SK-N-SH (cell line): Measurements from ENCODE around the gene CAV3. TPM values are rescaled to one million over a fixed set of nuclear protein-coding genes. Genes with fewer than 3 reads are reported as not detected.

Experiments used
- CTCF ChIA-PET: fragments of 300-600, 350-600 bp; formaldehyde crosslinking; extraction: SDS; loops from one replicate; lab custom pipeline; 2021; lab: Yijun Ruan, JAX
- POLR2A ChIA-PET: fragments of 350-600 bp; sonication (Branson Sonifier 250); formaldehyde crosslinking; extraction: SDS; loops from one replicate; lab custom pipeline; 2020; ENCODE audit warnings: antibody characterized with exemption, inconsistent platforms; lab: Yijun Ruan, JAX
- DNase-seq: peaks from one replicate; pipeline ENCODE4 v3.0.0; 2012
- H2AFZ ChIP-seq: fragments of 200-600 bp; sonication (generic); 2 replicates; pipeline ENCODE4 v1.8.1; 2016; ENCODE audit warnings: antibody characterized with exemption, mild to moderate bottlenecking, low read depth
- H3F3A ChIP-seq: fragments of 200-600 bp; sonication (generic); replicated peaks from 2 replicates; pipeline ENCODE3; 2016; ENCODE audit warnings: antibody characterized with exemption, mild to moderate bottlenecking; ENCODE audit not compliant: insufficient read depth
- H3K27ac ChIP-seq, 2 experiments: fragments of 200-500 bp in 1 of 2; fragments of 200-600 bp in 1 of 2; sonication (Bioruptor generic) in 1 of 2; sonication (generic), shearing (Covaris generic) in 1 of 2; 2 replicates each; pipeline versions ENCODE4 v1.5.1 to v1.6.1; 2014 to 2016; ENCODE audit warnings: low read depth in 2 of 2, inconsistent platforms in 1 of 2, low read length in 1 of 2, mild to moderate bottlenecking in 1 of 2, mixed read lengths in 1 of 2
- H3K27me3 ChIP-seq: fragments of 200-600 bp; sonication (generic), shearing (Covaris generic); 2 replicates; pipeline ENCODE4 v1.6.1; 2016; ENCODE audit warnings: mixed run types; ENCODE audit not compliant: insufficient read depth
- H3K36me3 ChIP-seq, 2 experiments: fragments of 200-500 bp in 1 of 2; fragments of 200-600 bp in 1 of 2; sonication (Bioruptor generic) in 1 of 2; sonication (generic) in 1 of 2; replicated peaks in 1 of 2; 2 replicates each; pipeline versions ENCODE3 to v1.5.1; 2014 to 2016; ENCODE audit warnings: low read length in 1 of 2, mild to moderate bottlenecking in 1 of 2; ENCODE audit not compliant: insufficient read depth in 2 of 2, control insufficient read depth in 1 of 2
- H3K4me1 ChIP-seq, 2 experiments: fragments of 200-500 bp in 1 of 2; fragments of 200-600 bp in 1 of 2; sonication (Bioruptor generic) in 1 of 2; sonication (generic), shearing (Covaris generic) in 1 of 2; 2 replicates each; pipeline versions ENCODE4 v1.5.1 to v1.6.1; 2014 to 2016; ENCODE audit warnings: low read depth in 1 of 2, low read length in 1 of 2, mixed run types in 1 of 2; ENCODE audit not compliant: insufficient read depth in 2 of 2, control insufficient read depth in 1 of 2
- H3K4me2 ChIP-seq: fragments of 200-600 bp; sonication (generic), shearing (Covaris generic); 2 replicates; pipeline ENCODE4 v1.6.1; 2017; ENCODE audit warnings: mixed run types
- H3K4me3 ChIP-seq, 2 experiments: fragments of 200-500 bp in 1 of 2; fragments of 200-600 bp in 1 of 2; sonication (Bioruptor generic) in 1 of 2; sonication (generic), shearing (Covaris generic) in 1 of 2; 2 replicates each; pipeline versions ENCODE4 v1.5.1 to v1.8.1; 2014 to 2016; ENCODE audit warnings: low read depth in 2 of 2, inconsistent platforms in 1 of 2, low read length in 1 of 2, mild to moderate bottlenecking in 1 of 2, mixed read lengths in 1 of 2, moderate library complexity in 1 of 2
- H3K79me2 ChIP-seq: fragments of 200-600 bp; sonication (generic); 2 replicates; pipeline ENCODE4 v1.8.1; 2017; ENCODE audit warnings: mild to moderate bottlenecking; ENCODE audit not compliant: insufficient read depth
- H3K9ac ChIP-seq: fragments of 200-600 bp; sonication (generic); 2 replicates; pipeline ENCODE4 v1.6.1; 2017; ENCODE audit warnings: mixed run types
- H3K9me2 ChIP-seq: fragments of 200-600 bp; sonication (generic); 2 replicates; pipeline ENCODE4 v1.6.1; 2017; ENCODE audit warnings: mixed run types
- H3K9me3 ChIP-seq: fragments of 200-600 bp; sonication (generic); 2 replicates; pipeline ENCODE4 v1.6.1; 2017; ENCODE audit warnings: mixed run types, mild to moderate bottlenecking, moderate library complexity
- H4K20me1 ChIP-seq: fragments of 200-600 bp; sonication (generic); 2 replicates; pipeline ENCODE4 v1.6.1; 2017; ENCODE audit warnings: mild to moderate bottlenecking, mixed run types; ENCODE audit not compliant: insufficient read depth
- ELF1 ChIP-seq: IDR thresholded peaks from 2 replicates; pipeline ENCODE4 v1.4.0; 2012
- EZH2phosphoT487 ChIP-seq: fragments of 200-600 bp; sonication (generic); IDR thresholded peaks from 2 replicates; pipeline ENCODE4 v1.6.1; 2017; ENCODE audit warnings: low read depth, mixed run types, mild to moderate bottlenecking, antibody characterized with exemption, moderate library complexity, borderline replicate concordance
- FOXJ3 ChIP-seq: sonication (generic); formaldehyde crosslinking; IDR thresholded peaks from 2 replicates; pipeline ENCODE4 v1.5.1; 2020; ENCODE audit warnings: mild to moderate bottlenecking, missing genetic modification reagents
- FOXM1 ChIP-seq: IDR thresholded peaks from 2 replicates; pipeline ENCODE4 v1.4.0; 2012; ENCODE audit warnings: low read depth, mild to moderate bottlenecking
- GATA2 ChIP-seq: sonication (generic); formaldehyde crosslinking; IDR thresholded peaks from 2 replicates; pipeline ENCODE4 v1.5.0; 2020; ENCODE audit warnings: mild to moderate bottlenecking, missing genetic modification reagents
- NFIC ChIP-seq: IDR thresholded peaks from 2 replicates; pipeline ENCODE4 v1.4.0; 2012; ENCODE audit warnings: borderline replicate concordance
- RFX5 ChIP-seq: IDR thresholded peaks from 2 replicates; pipeline ENCODE4 v1.6.1; 2012; ENCODE audit warnings: mild to moderate bottlenecking, improper control_type of control experiment, low read length
- SIN3A ChIP-seq: IDR thresholded peaks from 2 replicates; pipeline ENCODE4 v1.6.1; 2012; ENCODE audit warnings: low read depth, mild to moderate bottlenecking, low read length, moderate library complexity, borderline replicate concordance
- WGBS: methylation state at CpG from one replicate; pipeline ENCODE4 v1.1.6; 2017; ENCODE audit warnings: low lambda C conversion rate; 5-methylcytosine and 5-hydroxymethylcytosine counted together
- polyA plus RNA-seq, 3 experiments: library from polyadenylated mRNA; depleted of rRNA; stranded (reverse); fragments of >200 nt; gene quantifications; 2 replicates each; pipeline ENCODE4 v1.2.3, GENCODE V29; 2012
- TF ChIP-seq, protein P1 (sequence below): IDR thresholded peaks from 2 replicates; pipeline ENCODE4 v1.6.1; 2012; ENCODE audit warnings: mild to moderate bottlenecking, low read depth, low read length, moderate library complexity
- TF ChIP-seq, protein P2 (sequence below): IDR thresholded peaks from 2 replicates; pipeline ENCODE4 v1.4.0; 2012; ENCODE audit warnings: low read depth, borderline replicate concordance
- TF ChIP-seq, protein P3 (sequence below): IDR thresholded peaks from 2 replicates; pipeline ENCODE4; 2012

CAV3 gene
- polyA plus RNA-seq, 1 of the 3 experiments (the other 2 are of a cell fraction): not detected

DNA sequence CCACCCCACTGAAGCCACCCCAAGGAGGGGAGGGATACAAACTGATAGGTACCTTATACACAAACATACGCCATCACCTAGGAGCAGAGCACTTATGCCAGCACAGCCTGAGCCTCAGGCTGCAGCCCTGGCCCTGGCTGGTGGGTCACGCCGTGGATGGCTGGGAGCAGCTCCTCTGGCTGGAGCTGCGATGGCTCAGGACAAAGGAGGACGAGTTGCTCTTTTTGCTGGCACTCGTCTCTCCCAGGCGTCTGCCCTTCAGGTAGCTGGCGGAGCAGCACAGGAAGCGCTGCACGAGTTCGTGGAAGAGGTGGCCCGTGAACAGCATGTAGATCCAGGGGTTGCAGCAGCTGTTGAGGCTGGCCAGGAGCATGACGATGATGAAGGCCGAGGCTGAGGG lies 19.2 kb downstream of the CAV3 start:
- no peak overlapping the region for H3K4me3 ChIP-seq
- H3K4me2 ChIP-seq: no peak overlapping the region
- H3K9ac ChIP-seq: no peak overlapping the region
- CTCF ChIA-PET: interaction anchor here (1.5 to 3.7 kb wide), 2 partner anchors 8 to 17 kb away, joined by 5 to 17 read pairs; partner anchors contain the start of gene OXTR
- no peaks in the 10 kb centered on the region for H4K20me1 ChIP-seq
- no peaks in the 10 kb centered on the region for H3K27me3 ChIP-seq
- DNase-seq: no peak
- peaks cover 0 to 2% of the 10 kb centered on the region in 2 experiments for H3K36me3 ChIP-seq
- POLR2A ChIA-PET: no interaction called here
- H3F3A ChIP-seq: no peaks in the 10 kb centered on the region
- no peak overlapping the region for H2AFZ ChIP-seq
- H3K4me1 ChIP-seq: no peaks in the 10 kb centered on the region
- WGBS: 88% methylated on average over 13 of the region's 14 CpGs
- H3K27ac ChIP-seq: no peak overlapping the region
- no peaks in the 10 kb centered on the region for H3K9me2 ChIP-seq
- no peaks in the 10 kb centered on the region for H3K79me2 ChIP-seq
- no peaks in the 10 kb centered on the region for H3K9me3 ChIP-seq
- TF ChIP-seq ELF1 (no peak), SIN3A (no peak), EZH2phosphoT487 (no peak), RFX5 (no peak), NFIC (no peak), FOXM1 (no peak), FOXJ3 (no peak), GATA2 (no peak)
- TF ChIP-seq, protein P1, sequence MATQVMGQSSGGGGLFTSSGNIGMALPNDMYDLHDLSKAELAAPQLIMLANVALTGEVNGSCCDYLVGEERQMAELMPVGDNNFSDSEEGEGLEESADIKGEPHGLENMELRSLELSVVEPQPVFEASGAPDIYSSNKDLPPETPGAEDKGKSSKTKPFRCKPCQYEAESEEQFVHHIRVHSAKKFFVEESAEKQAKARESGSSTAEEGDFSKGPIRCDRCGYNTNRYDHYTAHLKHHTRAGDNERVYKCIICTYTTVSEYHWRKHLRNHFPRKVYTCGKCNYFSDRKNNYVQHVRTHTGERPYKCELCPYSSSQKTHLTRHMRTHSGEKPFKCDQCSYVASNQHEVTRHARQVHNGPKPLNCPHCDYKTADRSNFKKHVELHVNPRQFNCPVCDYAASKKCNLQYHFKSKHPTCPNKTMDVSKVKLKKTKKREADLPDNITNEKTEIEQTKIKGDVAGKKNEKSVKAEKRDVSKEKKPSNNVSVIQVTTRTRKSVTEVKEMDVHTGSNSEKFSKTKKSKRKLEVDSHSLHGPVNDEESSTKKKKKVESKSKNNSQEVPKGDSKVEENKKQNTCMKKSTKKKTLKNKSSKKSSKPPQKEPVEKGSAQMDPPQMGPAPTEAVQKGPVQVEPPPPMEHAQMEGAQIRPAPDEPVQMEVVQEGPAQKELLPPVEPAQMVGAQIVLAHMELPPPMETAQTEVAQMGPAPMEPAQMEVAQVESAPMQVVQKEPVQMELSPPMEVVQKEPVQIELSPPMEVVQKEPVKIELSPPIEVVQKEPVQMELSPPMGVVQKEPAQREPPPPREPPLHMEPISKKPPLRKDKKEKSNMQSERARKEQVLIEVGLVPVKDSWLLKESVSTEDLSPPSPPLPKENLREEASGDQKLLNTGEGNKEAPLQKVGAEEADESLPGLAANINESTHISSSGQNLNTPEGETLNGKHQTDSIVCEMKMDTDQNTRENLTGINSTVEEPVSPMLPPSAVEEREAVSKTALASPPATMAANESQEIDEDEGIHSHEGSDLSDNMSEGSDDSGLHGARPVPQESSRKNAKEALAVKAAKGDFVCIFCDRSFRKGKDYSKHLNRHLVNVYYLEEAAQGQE: no peak
- TF ChIP-seq, protein P2, sequence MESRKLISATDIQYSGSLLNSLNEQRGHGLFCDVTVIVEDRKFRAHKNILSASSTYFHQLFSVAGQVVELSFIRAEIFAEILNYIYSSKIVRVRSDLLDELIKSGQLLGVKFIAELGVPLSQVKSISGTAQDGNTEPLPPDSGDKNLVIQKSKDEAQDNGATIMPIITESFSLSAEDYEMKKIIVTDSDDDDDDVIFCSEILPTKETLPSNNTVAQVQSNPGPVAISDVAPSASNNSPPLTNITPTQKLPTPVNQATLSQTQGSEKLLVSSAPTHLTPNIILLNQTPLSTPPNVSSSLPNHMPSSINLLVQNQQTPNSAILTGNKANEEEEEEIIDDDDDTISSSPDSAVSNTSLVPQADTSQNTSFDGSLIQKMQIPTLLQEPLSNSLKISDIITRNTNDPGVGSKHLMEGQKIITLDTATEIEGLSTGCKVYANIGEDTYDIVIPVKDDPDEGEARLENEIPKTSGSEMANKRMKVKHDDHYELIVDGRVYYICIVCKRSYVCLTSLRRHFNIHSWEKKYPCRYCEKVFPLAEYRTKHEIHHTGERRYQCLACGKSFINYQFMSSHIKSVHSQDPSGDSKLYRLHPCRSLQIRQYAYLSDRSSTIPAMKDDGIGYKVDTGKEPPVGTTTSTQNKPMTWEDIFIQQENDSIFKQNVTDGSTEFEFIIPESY: no peak
- TF ChIP-seq, protein P3, sequence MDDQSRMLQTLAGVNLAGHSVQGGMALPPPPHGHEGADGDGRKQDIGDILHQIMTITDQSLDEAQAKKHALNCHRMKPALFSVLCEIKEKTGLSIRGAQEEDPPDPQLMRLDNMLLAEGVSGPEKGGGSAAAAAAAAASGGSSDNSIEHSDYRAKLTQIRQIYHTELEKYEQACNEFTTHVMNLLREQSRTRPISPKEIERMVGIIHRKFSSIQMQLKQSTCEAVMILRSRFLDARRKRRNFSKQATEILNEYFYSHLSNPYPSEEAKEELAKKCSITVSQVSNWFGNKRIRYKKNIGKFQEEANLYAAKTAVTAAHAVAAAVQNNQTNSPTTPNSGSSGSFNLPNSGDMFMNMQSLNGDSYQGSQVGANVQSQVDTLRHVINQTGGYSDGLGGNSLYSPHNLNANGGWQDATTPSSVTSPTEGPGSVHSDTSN: no peak
- TF ChIP-seq, all 33 proteins: peak for 0
